ENCODE measurements around the gene GPR27.

Gene GPR27

DNA sequence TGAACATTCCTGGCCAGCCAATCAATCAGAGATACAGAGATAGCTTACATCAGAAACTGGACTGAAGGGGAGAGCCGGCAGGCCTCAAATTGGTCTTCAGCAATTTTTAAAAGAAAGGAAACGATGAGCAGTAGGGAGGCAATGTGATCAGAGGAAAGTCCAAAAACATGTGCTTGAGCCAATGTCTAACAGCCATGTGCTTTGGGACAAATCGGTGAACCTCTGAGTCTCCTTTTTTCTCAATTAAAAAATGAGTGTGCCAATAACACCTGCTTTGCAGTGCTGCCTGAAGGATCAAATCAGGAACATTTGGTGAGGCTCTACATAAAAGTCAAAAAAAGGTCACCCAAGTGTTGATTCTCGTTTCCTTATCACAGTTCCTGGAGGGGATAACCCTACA is 21.0 kb upstream of the GPR27 start:
- DNase-seq (ENCODE audit: low read depth) = no peak

DNA sequence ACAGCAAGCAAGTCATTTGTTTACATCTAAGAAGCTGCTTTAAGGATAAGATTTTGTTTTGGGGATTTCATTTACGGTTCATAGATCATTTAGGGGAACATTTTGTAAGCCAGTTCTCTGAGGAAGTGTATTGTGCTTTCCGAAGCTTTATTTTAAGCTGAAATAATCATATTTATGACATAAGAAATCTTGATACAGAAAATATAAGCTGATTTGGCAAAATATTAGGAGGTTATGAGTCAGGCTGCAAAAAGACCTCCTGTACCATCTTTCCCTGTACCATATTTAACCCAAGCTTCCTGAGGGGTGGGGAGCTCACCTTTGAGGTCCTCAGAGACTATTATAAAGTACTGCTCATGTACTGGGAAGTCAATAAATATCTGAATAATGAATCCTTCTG is 20.3 kb upstream of the GPR27 start:
- DNase-seq (ENCODE audit: low read depth) = no peak

DNA sequence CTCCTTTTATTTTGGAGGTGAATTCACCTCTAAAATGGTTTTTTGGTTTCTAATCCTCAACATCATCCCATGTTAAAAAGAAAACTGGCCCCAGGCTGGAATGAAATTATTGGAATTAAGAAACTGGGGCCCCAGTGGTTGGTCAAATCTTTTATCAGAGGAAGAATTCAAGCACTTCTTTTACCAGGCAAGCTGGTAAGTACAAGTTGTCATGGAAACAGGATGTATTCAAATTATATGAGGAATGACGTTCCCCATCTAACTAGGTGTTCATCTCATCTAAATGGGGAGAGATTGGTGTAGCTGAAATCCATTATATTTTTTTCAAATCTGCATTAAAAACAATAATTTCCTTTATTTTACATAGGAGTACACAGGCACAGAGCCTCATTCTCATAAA is 18.8 kb upstream of the GPR27 start:
- DNase-seq (ENCODE audit: low read depth) = no peak

DNA sequence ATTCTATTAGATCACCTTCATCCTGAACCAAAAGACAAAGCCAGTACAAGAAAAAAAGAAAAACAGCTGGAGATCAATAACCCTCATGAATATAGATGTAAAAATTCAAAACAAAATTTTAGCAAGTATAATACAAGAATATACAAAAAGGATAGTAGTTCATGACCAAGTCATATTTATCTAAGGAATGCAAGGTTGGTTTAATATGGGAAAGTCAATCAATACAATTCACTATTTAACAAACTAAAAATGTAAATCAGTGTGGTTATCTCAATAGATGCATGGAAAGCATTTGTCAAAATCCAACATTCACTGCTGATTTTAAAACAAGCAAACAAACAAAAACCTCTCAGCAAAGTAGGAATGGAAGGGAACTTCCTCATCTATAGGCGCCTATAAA is 11.0 kb upstream of the GPR27 start:
- DNase-seq (ENCODE audit: low read depth) = no peak

DNA sequence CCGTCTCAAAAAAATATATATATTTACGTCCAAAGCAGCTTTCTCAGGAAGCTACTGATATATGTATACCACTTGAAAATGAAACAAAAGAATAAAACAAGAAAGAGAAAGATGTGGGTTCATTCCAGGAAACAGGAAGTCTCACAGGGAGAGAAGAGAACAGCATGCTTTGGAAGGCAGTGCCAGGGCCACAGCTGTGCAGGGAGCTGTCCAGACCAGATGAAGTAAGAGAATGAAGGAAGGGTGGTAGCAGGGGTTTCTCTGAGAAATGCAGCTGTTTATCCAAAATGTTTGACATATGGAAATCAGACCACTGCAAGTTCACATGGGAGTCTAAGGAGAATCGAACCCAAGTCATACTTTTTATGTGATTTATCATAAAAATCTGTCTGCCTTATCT is 8.9 kb upstream of the GPR27 start:
- DNase-seq (ENCODE audit: low read depth) = no peak

DNA sequence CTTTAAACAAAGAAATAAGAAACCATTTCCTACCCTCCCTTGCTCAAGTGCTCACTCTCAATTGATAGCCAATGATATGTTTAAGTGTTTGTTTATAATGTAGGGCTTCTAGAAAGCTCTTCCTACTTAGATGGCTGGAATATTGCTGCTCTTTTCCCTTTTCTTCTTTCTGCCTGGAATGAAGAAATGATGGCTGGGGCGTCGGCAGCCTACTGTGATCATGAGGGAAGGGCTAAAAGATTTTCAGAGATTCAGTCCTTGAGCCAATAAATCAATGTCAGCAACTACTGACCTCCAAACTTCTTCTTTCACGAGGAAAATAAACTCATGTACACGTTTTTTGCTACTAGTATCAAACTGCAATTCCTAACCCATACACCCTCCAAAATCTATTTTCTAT is 2.1 kb upstream of the GPR27 start:
- no peak for DNase-seq (ENCODE audit: low read depth)

DNA sequence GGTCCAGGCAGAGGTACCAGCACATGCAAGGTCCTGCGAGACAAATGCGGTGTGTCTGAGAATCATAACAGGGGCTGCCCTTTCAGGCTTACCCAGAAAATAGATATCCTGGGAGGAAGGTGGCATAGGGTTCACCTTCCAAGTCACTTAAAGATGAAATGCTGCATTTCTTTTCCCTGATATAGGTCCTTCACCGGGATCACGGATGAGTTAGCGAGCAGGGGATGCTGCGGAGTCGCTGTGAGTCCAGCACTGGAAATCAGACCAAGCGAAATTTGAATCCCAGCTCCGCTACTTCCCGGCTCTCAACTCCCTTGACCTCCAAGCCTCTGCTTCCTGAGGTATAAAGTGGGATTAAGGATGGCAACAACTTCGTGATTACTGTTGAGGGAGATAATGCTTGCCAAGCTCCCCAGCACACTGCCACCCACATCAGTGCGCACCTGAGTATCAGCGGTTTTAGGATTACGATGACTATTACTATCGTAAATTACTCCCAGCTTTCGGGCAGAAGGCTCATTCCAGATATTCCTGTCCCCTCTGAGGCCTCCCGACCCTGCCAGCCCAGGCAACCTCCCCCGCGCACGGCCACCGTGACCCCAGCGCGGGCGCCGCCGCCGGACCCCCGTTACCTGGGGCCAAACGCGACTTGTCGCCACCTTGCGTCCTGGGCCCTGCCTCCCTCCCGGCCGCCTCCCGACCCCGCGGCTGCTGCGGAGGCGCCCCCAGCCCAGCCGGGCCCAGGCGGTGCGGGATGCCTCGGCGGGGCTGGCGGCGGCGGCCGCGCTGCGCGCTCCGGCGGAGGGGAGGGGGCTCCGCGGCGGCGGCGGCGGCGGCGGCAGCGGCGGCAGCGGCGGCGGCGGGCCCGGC is 589 bp upstream of the GPR27 start:
- DNase-seq (ENCODE audit: low read depth) = no peak

DNA sequence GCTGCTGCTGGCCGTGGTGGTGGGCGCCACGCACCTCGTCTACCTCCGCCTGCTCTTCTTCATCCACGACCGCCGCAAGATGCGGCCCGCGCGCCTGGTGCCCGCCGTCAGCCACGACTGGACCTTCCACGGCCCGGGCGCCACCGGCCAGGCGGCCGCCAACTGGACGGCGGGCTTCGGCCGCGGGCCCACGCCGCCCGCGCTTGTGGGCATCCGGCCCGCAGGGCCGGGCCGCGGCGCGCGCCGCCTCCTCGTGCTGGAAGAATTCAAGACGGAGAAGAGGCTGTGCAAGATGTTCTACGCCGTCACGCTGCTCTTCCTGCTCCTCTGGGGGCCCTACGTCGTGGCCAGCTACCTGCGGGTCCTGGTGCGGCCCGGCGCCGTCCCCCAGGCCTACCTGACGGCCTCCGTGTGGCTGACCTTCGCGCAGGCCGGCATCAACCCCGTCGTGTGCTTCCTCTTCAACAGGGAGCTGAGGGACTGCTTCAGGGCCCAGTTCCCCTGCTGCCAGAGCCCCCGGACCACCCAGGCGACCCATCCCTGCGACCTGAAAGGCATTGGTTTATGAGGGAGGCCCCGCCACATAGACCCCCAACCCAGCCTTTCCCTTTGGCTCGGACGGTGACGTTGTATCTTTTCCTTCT is 1.1 kb downstream of the GPR27 start:
- no peak for DNase-seq (ENCODE audit: low read depth)

DNA sequence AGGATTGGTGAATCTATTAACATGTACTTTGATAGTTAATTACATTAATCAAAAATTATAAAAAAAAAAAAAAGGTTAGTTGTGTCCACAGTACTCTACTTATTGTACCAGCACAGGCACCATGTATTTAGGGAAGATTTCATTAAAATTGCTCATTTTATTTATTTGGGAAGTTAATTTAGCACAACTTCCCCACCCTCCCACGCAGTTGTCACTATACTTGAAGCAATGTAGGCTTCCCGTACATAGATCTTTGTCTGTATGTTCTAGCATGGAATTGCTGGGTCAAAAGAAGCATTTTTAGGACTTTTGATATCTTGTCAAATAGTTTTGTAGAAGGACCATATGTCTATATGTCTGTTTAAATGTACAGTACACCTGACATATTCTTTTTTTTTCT is 4.4 kb downstream of the GPR27 start:
- DNase-seq (ENCODE audit: low read depth) = no peak

DNA sequence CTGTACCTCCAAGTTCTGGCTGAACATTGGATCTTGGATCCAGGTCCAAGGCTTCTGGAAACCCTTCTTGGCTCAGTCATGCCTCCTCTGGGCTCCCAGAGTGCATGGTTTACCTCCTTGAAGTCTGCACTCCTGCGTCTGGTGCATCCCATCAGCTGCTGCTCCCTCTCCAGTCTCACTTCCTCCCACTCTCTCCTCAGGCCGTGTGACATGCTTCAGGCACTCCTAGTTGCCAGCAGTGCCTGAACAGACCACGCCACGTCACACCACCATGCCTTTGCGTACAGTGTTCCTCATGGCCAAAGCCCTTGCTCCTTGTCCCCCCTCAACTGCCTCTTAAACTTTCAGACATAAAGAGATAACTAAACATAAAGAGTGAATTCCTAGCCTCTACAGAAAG is 5.7 kb downstream of the GPR27 start:
- no peak for DNase-seq (ENCODE audit: low read depth)

DNA sequence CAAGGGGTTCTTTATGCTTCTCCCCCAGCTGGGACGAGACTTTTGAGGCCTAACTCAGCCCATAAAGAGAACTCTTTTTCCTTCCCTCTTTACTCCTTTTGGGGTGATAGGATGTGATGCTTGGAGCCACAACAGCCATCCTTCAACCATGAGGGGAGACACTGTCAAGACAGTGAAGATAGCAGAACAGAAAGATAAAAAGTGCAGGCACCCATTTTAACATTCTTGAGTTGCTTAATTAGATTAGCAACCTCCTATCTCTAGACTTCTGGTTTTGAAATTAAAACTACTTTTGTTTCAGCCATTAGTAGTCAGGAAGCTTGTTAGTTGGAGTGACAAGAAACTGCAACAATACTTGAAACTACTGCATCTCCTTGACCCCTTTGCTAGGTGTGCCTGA is 6.5 kb downstream of the GPR27 start:
- DNase-seq (ENCODE audit: low read depth) = no peak

DNA sequence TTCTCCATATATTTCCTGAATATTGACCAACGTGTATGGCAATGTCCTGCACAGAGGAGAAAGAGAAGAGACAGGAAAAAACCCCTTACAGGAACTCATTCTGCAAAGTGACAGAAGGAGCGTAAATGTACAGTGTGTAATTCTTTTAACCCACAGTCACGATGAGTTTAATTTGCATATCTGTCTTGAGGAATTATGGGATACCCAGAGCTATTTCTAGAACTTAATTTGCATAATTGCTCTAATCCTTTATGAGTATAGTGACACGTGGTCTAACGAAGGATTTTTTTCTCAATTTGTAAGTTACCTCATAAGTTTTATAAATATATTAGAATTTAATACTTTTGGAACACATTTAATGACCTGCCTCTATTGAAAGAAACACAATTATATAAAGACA is 9.8 kb downstream of the GPR27 start:
- DNase-seq (ENCODE audit: low read depth) = no peak

DNA sequence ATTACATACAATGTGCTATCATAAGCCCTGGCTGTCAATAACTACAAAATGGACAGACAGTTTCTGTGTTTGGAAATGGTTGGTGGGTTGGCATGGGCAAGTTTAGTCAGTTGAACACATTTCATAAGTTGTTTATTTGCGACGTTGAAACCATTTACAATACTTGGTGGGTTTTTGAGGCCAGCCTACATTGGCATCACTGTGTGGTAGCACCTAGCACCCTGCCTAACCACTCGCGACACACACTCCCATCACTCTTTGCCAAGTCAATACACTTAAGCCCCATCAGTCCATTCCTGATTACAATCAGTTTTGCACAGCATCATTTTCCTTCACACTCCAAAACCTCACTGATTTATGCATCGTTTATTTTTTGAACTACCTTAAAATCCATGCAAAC is 17.5 kb downstream of the GPR27 start:
- DNase-seq (ENCODE audit: low read depth) = no peak

DNA sequence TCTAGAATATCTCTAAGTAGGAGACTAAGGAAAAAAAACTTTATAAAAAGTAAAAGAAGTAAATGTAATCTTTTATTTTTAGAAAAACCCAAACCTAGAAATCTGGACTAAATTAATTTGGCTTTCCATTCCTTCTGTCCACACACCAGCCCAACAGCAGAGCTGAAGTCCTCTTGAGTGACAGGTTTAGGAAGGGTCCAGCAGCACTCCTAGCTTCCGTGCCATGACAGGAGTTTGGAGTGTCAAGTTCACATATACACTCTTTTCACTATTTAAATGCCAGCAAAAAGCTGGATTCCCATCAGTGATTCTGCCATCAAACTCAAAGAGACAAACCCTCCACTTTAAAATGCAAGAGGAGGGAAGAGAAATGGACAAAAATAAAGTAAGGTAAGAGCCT is 18.2 kb downstream of the GPR27 start:
- DNase-seq (ENCODE audit: low read depth) = no peak

DNA sequence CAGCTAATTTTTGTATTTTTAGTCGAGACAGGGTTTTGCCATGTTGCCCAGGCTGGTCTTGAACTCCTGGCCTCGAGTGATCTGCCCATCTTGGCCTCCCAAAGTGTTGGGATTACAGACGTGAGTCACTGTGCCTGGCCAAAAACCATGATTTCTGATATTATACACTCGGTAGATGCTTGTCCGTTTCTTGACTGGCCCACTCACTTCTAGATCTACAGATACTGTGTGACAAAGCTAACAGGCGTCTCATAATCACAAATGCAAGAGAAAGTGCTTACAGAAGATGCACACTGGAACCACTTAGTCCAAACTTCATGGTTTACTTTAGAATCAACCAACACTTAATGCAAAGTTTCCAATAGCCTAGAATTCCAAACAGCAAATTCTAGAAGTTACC is 22.9 kb downstream of the GPR27 start:
- DNase-seq (ENCODE audit: low read depth) = no peak

DNA sequence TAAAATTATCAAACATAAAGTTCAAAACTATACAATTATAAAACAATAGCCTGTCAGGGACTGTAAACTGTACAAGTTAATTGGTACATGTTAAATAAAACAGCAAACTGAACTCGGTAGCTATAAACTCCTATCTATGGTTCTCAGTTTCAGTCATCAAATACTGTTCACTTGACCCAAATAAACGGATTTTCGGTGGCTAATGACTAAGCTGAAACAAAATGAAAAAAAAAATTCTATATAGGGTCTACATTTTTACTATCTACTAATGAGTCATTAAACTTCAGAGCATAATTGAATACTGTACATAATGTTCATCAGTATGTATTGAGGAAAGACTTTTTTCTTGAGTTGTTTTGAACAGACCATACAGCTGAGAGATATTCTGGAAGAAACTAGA is 24.7 kb downstream of the GPR27 start:
- DNase-seq (ENCODE audit: low read depth) = no peak

DNA sequence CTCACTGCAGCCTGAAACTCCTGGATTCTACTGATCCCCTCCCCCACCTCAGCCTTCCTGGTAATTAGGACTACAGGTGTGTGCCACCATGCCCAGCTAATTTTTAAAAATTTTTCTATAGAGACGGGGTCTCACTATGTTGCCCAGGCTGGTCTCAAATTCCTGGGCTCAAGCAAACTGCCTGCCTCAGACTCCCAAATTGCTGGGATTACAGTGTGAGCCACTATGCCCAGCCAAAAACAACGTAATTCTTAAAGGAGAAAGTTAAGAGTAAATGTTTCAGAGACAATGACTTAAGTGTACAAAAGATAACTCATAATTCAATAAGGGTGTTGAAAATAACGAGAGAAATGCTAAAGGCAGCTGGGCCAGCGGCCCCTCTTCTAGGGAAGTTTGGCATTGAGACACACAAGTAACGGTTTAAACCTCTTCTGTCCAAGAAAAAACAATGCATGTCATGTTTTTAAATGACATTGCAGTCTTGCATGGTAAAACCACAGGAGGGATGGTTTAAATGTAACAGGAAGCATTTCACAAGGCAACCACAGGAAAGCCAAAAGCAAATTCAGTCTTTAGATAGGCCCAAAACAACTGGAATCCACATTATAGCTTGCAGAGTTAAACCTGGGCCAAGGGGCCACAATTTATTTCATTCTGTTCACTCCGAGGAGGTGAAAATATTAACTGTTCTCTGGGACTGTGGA is 26.2 kb downstream of the GPR27 start:
- no peak for DNase-seq (ENCODE audit: low read depth)

DNA sequence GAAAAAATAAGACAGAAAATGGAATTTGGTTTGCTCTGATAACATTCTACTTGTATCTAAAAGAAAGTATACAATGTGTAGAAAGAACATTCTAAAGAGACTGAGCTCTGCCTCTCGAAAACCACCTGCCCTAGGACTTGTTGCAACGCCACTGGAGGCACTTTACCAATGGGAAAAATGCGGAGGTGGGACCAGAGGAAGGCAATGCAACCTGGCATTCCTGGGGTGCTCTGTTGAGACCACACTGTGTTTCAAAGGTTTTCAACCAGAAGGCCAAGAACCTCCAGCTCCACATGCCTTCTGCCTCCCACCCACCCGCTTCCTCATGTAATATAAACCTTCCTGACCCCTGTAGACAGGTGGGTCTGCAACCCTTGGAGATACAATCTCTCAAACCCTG is 26.8 kb downstream of the GPR27 start:
- DNase-seq (ENCODE audit: low read depth) = no peak

DNA sequence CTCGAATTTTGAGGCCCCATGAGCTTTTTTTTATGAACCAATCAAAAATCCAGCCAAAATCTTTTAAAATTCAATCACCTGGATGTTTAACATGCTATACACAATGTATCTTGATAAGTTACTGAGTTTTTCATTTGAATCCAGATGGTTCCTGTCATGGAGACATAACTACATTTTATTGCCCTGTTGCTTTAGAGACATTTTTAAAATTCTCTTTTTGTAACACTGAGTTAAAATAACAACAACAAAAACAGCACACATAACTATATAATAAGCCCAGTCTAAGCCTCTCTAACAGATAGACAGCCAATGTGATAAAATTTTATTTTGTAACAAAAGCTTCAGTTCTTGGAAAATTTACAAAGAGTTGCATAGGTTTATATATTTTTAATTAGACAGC is 29.5 kb downstream of the GPR27 start:
- no peak for DNase-seq (ENCODE audit: low read depth)

DNA sequence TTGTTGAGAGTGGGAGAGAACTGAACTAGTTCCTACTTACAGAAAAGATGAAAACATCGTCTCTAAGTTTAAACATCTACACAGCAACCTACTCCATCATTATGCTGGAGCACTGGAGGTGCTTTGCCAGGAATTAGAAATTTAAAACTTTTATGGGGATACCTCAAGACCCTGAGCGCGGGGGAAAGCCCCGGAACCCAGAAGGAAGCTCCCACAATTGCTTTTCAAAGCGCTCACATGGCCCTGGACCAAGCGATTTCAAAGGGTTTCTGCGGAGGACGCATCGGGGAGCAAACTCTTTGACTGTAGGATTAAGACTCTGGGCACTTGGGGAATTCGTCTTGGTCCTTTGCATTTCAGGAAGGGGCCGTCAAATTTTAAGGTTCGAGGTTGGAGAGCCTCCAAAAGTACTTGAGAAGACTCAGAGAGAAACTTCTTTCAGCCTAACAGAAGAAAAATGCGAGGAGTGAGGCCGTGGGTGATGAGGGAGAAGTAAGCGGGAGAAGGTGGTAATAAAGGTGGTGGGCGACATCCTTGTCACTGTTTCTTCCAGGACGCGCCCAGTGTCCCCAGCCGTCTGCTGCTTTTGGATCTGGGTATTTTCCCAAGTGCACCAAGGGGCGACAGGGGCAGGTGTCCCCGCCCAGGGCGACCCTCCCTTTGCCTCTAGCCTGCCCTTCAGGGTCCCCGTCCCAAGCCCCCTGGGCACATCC is 30.7 kb downstream of the GPR27 start:
- DNase-seq (ENCODE audit: low read depth) = no peak

DNA sequence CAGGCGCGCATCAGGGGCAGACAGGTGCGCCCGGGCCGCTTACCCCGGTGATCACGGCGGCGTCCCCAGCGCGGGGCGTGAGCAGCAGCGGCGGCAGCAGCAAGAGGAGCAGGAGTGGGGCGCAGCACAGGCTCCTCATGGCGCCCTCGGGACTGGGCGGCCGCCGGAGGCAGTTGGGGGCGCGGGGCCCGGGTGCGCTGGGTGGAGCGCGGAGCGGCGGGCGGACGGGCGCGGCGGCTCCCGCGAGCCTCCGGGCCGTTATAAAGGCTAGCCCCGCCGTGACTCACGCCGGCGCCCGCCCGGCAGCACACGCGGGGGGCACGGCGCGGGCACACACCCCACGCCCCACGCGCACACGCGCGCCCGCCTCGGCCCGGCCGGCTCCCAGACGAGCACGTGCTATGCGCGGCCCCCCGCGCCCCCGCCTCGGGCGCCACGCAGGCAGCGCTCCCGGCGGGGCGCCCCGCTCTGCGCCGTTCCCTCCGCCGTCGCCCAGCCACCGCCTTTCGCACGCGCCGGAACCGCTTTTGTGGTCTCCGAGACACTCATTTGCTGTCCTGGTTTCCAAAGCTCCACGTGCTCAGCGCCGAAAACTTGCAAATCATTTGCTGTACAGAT is 31.4 kb downstream of the GPR27 start, which contains the start of gene PROK2:
Gene PROK2, minus strand, starts transcription at position 235 of the 618 bp plus-strand sequence. Its CDS starts 96 bp downstream, at position 139.
- DNase-seq (ENCODE audit: low read depth) = no peak
